ENCODE measurements around the gene DAZAP1.

Gene DAZAP1

GRCh38 chr19:1407528-1408299 lies at the start of gene DAZAP1:
Gene DAZAP1, plus strand, starts transcription at chr19:1407586. Its CDS starts 188 bp downstream, at chr19:1407774.
- DNase-seq (ENCODE audit: low spot score) = no peak

- no peak for DNase-seq (ENCODE audit: low spot score)
Measured at GRCh38 chr19:1360126-1360817, 47.1 kb upstream of the DAZAP1 start.

GRCh38 chr19:1360818-1361461 lies 46.4 kb upstream of the DAZAP1 start:
- no peak for DNase-seq (ENCODE audit: low spot score)

- no peak for DNase-seq (ENCODE audit: low spot score)
Measured at GRCh38 chr19:1361601-1362386, 45.6 kb upstream of the DAZAP1 start.

GRCh38 chr19:1362387-1363257 lies 44.8 kb upstream of the DAZAP1 start:
- no peak for DNase-seq (ENCODE audit: low spot score)

GRCh38 chr19:1363599-1363998 lies 43.8 kb upstream of the DAZAP1 start:
- peak; percentile 39 for DNase-seq (ENCODE audit: low spot score)

GRCh38 chr19:1364070-1364704 lies 43.2 kb upstream of the DAZAP1 start:
- DNase-seq (ENCODE audit: low spot score) = peak; percentile 7

GRCh38 chr19:1365319-1366269 lies 41.8 kb upstream of the DAZAP1 start:
- DNase-seq (ENCODE audit: low spot score) = no peak

GRCh38 chr19:1366296-1366695 lies 41.1 kb upstream of the DAZAP1 start:
- no peak for DNase-seq (ENCODE audit: low spot score)

GRCh38 chr19:1366899-1367870 lies 40.2 kb upstream of the DAZAP1 start:
- no peak for DNase-seq (ENCODE audit: low spot score)

- DNase-seq (ENCODE audit: low spot score) = no peak
Measured at GRCh38 chr19:1369214-1369805, 38.1 kb upstream of the DAZAP1 start.

GRCh38 chr19:1370579-1371361 lies 36.6 kb upstream of the DAZAP1 start:
- no peak for DNase-seq (ENCODE audit: low spot score)

- no peak for DNase-seq (ENCODE audit: low spot score)
Measured at GRCh38 chr19:1373042-1373533, 34.3 kb upstream of the DAZAP1 start.

- no peak for DNase-seq (ENCODE audit: low spot score)
Measured at GRCh38 chr19:1373534-1374249, 33.7 kb upstream of the DAZAP1 start.

- no peak for DNase-seq (ENCODE audit: low spot score)
Measured at GRCh38 chr19:1374250-1374577, 33.2 kb upstream of the DAZAP1 start.

- no peak for DNase-seq (ENCODE audit: low spot score)
Measured at GRCh38 chr19:1376415-1376805, 31.0 kb upstream of the DAZAP1 start.
